SKM-1 treated with dmso at 0.1 percent for 144 hours (cell line): Measurements from ENCODE around the gene ST3GAL5.

Experiments used
- DNase-seq: peaks from one replicate; lab custom pipeline; 2025; ENCODE audit not compliant: unreplicated experiment; lab: John Stamatoyannopoulos, UW

Gene ST3GAL5

DNA sequence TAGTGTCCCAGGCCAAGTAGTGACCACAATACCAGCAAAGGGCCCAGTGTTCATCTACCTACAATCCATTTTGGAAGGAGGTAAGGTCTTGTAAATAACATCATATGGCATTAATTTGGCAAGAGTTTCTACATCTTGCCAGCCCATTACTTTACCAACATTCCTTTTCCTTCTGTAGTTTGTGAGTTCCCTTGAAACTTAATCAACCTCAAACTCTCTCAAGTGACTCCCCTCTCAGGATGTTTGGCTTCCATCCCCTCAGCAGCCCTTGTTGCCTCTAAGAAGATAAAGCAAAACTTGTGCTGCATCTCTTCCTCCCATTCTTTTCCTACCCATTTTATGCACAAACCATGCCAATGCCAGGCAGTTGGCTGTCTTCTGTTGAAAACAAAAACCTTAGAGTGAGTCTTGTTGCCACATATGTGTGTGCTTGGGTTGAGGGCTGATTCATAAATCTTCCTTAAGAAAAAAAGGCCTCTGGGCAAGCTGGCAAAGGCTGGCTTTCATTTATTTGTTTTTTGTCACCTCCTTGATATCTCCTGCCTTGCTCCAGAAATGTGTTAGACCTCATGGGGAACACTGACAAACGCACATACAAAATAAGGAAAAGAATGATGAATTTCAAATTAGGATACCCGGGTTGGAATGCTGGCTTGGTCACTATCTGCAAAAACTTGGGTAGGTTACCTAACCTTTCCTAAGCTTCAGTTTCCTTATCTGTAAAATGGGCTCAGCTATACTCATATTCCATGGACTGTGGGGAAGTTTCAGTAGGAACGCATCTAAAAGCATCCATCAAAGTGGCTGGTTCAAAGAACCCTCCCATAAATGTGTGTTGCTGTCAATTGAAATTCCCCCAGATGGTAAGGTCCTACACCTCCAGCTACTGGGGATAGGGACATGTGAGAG lies 29.4 kb upstream of the ST3GAL5 start:
- no peak for DNase-seq

DNA sequence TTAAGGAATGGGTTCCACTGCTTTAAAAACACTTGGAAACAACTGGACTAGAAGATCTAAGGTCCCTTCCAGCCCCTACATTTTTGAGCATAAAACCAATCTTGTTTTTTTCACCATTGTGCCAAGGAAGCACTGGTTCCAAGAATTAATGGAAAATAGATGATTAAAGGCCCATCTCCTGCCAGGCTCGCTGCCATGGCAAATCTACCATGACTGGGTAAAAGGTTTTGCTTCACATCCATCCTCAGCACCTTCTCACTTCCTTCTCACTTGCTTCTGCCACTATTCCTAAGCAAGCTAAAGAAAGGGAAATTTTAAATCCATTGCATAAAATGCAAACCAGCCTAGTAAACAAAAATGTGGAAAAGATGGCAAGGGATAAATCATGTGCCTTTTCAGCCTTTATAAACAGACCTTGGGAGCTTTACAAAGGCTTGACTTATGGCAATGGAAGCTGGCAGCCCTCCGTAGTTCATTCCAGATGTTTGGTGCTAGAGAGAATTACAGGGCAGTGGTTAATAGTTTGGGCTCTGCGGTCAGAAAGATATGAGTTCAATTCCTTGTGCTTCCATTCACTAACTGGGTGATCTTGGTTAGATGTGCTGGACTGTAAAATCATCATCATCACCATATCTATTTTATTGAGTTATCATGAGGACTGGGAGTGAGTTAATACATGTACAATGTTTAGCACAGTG lies 27.0 kb upstream of the ST3GAL5 start:
- no peak for DNase-seq

DNA sequence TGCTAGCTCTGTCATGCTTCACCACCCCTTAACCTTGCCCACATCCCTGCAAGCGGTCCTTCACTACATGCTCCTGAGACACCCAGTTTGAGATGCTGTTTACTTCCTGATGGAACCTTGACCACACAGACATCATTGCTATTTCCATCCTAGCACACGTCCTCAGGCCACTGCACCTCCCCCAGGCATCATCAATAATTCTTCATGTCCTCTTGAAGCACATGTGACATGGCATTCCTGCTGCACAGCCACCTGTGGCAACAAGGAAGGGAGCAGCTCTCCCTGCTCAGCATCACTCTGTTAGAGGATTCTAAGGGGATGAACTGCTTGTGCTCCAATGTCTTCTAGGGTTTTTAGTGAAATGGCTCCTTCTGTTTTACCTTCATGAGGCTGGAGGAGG lies 26.1 kb upstream of the ST3GAL5 start:
- no peak for DNase-seq

DNA sequence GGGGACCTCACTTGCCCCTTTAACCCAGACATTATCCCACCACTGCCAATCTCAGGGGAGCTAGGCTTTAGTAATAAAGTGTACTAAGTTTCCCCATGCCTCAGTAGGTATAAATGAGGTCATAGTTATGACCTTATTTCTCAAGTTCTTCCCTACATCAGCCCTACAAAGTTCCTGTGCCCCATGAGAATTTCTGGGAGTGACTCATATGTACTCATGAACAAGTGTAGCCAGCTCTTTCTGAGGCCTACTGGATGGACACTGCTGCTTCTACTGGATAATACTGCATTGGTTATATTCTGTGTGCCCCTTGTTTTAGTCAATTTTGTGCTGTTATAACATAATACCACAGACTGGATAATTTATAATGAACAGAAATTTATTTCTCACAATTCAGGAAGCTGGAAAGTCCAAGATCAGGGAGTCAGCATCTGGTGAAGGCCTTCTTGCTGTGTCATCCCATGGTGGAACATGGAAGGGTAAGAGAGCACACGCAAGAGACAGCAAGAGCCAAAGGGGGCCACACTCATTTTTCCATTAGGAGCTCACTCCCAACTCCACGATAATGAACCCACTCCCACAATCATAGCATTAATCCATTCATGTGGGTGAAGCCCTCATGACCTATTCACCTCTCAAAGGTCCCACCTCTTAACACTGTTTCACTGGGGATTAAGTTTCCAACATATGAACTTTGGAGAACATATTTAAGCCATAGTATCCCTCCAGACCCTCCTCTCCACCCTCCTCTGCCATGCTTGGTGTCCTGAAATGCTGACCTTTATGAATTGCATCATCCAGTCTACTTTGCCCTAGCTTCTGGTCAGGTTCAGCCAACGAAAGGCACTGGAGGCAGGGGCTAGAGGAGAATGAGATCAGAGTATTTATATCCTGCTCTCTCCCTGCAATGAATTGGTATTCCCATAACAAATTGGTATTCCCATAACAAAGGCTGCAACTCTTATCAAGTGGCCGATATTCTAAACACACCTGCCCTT lies 25.4 kb upstream of the ST3GAL5 start:
- no peak for DNase-seq

DNA sequence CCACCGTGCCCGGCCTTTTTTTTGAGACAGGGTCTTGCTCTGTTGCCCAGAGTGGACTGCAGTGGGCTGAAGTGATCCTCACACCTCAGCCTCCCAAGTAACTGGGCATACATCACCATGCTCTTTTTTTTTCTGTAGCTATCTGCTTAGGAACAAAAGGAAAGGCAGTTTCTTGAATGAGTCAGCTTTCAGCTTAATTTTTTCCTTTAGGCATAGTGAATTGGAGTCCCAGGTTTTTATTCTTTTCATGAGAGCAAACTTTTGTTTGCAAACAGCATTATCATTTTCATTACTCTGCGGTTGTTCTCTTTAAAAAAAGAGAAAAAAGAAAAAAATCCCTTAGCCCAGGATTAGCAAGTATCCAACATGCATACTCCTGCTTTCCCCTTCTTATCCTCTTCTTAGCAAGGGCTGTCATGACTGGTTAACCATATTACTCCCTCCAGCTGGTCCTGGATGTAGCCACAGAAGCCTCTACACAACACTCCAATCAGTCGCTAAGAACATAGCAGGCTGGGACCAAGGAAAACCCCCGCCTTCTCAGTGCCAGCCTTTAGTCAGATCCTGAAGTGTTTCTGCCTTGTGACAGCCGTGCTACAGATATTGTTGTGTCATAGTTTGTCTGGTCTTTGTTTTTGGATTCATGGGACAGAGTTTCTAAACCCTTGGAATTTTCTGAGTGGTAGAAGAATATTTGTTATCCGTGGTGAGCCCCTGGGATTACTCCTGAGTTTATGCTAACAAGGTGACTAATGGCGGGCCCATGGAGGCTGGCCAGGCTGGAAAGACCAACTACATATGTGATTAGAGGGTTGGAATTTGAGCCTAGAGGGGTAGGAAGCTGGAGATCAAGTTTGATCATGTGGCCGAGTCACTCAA lies 23.3 kb upstream of the ST3GAL5 start:
- DNase-seq, result no peak

DNA sequence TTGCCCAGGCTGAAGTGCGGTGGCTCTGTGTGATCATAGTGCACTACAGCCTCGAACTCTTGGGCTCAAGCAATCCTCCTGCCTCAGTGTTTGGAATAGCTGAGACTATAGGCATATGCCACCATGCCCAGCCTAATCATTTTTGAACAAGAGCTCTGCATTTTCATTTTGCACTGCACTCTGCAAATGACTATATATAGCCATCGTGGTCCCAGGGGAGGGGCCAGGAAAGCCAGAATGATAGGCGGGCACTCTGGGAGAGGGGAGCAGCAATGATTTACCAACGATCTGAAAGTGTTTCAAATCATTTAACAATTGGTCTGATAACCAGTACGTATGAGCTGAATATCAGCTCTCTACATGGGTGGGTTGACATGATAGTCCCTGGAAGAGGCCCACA lies 22.3 kb upstream of the ST3GAL5 start:
- no peak for DNase-seq

DNA sequence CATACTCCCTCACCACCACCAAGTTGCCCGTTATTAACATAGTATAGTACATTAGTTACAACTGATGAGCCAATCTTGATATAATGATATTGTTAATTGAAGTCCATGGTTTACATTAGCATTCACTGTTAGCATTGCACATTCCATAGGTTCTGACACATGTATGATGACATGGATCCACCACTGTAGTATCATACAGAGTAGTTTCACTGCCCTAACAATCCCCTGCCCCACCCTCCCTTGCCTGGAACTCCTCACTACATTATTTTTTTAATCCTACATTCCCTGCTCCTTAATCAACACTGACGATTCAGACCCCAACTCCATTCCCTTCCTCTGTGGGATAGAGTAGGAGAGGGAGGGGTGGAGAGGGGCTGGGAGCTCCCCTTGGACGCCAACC lies 20.2 kb upstream of the ST3GAL5 start:
- no peak for DNase-seq

DNA sequence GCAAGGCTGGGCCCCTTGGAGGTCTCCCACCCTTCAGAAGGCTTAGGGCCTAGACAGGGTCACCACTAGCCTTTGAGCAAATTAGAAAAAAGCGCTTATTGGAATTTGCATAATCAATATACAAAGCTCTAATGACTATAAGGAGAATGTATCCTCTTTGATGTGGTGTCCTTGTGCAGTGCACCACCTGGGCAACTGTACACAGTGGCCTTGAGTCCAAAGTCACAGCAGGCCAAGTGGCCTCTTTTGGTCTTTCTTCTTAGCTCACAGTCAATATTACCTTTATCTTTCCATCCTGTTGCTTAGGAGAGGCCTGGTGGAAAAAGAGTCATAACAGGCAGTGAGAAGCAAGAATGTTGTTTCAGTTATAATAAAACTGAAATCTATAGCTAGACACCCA lies 19.7 kb upstream of the ST3GAL5 start:
- DNase-seq, result no peak

DNA sequence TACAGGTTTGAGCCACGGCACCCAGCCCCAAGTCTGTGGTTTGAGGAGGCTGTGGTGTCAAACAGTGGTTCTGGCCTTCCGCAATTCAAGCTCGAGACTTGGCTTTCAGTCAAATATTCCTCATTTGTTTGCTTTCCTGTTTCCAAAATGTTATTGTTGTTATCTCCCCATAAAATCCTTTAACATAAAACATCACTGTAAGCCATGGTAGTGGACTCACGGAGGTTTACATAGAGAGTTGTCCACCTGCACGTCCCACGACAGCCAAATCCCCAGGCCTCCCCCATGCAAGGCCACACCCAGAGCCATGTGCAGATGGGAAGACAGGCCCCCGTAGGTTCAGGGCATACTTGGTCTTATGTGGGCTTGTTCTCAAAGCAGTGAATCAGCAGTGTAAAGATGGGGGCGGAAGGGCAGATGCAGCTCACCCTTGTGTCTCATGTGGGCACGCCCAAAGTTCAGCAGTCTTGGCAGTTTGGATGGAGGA lies 18.9 kb upstream of the ST3GAL5 start:
- no peak for DNase-seq

DNA sequence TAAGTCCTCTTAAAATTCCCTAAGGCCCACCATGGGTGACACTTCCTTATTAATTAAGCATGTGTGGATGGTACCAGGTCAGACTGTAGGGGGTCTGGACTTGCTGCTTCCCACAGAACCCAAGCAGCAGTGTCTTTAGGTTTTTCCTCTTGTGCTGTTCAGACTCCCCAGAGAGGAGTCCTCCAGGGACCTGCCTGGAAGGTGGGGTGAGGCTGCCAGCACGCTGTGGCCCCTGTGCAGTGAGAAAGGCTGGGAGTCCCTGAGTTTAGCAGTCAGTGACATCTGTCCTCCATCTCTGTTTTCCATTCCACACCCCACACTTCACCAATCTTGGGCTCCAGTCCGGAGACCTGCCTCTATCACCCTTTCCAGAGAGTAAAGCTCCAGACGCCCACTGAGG lies 18.0 kb upstream of the ST3GAL5 start:
- no peak for DNase-seq

DNA sequence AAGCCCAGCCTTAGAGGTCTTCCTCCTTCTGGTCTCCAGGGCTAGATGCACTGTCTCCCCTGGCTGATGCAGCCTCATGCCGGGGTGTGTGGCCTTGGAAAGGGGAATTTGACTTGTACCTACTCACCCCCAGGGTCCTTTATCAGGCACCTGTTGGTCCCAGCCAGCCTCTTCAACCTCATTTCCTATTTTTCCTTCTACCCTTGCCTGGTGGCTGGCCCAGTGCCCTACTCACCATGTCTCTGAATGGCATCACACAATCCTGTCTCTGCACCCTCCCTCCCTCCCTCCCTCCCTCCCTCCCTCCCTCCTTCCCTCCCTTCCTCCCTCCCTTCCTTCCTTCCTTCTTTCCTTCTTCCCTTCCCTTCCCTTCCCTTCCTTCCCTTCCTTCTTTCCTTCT lies 17.1 kb upstream of the ST3GAL5 start:
- DNase-seq, result no peak

DNA sequence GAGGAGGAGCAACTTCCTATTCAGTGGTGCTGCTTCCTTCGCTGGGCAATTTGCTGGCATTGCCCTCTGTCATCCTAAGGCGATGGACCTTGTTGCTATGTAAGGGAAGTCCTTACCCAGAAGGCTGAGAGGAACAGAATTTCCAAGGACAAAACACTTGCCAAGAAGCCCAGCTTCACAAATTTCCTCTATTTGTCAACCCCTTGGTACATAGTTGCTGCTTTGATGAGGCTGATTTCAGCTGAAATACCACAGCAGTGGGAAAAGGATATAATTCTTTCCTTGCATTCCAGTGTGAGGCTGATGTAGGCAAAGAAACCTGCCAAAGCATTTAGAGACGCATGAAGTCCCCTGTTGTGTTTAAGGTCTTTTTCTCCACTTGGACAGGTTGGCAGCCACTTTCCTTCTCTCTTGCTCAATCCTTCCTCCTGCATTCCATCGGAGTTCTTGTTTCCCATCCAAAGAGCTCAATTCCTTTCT lies 16.4 kb upstream of the ST3GAL5 start:
- no peak for DNase-seq

DNA sequence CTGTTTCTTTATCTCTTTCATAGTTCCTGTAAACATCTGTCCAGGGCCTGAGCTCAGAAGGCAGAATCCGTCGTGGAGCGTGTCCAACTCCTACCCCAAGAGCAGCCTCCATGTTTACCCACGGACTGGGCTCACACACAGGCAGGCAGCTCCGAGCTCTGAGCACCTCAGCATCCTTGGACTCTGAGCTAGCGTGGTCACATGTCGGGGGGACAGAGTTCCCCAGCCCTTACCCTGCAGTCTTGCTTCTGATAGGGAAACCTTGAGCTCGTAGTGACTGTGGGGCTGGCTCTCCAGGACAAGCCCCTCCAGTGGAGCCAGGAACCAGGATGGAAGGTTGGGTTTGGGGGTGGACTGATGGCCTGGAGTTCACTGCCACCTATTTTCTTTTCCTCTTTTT lies 15.1 kb upstream of the ST3GAL5 start:
- DNase-seq, result no peak

DNA sequence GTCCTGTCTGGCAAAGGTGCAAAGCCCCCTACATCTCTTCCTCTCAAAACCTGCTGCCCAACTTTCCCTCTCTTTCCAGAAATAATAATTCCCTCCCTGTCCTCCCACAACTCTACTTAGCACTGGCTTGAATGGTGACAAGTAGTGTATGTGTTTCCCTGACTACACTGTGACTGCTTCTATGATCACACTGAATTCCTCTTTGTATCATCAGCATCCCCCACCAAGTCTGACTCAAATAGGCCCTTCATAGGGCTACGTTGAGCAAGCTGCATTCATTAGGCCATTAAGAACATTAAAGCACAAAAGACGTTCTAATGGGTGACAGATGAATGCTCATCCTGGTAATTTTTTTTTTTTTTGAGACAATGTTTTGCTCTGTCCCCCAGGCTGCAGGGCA lies 13.7 kb upstream of the ST3GAL5 start:
- DNase-seq, result no peak

DNA sequence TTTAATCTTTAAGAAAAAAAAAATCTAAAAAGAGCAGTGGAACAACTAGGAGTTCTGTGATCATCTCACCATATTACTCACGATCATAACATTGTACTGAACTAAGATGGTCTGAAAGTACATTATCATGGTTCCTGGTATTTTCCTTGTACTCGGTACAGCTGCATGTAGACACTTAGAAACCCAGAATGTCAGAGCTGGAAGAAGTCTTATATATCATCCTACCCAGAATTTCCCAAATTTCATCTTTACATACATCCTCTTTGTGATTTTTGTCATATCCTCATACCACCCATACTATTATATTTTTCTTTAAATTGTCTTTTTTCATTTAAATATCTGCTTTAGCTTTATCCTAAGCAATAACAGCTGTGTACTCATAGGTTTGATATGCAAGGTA lies 12.4 kb upstream of the ST3GAL5 start:
- DNase-seq, result no peak

DNA sequence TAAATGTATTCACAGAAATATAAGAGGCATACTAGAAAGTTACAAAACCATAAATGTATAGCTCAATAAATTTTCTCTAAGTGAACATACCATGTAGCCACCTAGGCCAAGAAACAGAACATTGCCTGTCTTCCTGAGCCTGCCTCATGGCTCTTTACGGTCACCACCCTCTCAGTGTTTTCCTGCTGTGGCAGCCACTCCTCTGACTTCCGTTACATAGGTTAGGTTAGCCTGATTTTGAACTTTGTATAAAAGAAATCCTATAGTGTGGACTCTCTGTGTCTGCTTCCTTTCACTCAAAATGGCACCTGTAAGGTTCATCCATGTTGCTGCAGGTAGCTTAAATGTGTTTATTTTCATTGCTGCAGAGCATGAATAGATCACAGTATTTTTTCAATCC lies 11.6 kb upstream of the ST3GAL5 start:
- DNase-seq, result no peak

DNA sequence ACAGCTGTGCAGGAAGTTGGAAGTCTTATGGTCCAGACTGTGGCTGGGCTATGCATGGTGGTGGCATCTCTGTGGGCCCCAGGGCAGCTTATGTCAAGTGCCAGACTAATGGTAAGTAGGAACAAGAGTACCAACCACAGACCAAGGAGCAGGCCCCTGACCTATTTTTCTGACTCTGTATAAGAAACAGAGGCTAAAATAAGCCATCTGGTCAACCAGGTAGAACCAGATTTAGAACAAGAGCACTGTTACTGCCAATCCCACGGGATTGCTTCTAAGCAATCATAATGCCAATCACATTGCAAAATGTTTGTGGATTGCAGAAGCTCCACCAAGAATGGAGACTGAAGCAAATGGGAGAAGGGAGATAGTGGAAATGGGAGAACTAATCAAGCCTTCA lies 11.1 kb upstream of the ST3GAL5 start:
- DNase-seq, result no peak

DNA sequence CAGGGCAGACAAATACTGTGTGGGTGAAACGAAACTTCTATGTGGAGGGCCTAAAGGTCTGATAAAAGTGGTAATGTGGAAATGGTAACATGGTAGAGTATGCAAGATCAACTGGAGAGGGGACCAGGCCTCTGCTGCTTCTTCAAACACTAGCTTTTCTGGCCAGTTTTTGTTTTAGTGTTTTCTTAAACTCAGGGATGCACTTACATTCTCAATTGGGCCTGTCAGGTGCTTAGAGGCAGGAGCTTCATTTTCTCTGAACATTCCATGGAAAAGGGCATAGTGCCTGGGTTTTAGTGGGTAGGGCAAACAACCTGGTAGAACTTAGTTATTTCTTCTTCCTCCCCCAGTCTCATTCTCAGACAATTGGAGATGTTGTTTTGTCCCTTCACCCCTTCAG lies 10.5 kb upstream of the ST3GAL5 start:
- no peak for DNase-seq

DNA sequence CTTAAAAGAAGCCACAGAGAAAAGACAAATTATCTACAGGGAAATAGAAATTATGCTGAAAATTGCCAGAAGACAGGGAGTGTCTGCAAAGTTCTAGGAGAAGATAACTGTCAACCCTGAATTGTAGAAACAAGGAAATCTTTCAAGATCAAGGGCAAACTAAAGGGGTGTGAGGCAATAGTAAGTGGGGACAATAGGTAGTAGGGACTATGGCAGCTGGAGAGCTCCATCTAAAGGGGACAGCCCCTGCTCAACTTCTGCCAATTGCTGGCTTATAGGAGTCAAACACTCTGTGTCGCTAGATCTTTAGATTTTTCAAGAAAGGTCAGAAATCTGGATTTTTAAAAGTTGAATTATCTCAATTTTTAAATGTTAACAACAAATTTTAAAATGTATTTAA lies 10.1 kb upstream of the ST3GAL5 start:
- DNase-seq, result no peak
